Activated T-helper 2 cell treated with anti-CD3 and anti-CD28 coated beads, Interferon-gamma antibody, Interleukin-2, Interleukin-4, amounts not matched to agents 10 μg/mL and 5 μg/mL and 100 μg/mL, durations not matched to agents 14 hours and 24 hours and 36 hours (primary cell): ENCODE data around the gene ADRA2B. TPM values are rescaled to one million over a fixed set of nuclear protein-coding genes. Genes with fewer than 3 reads are reported as not detected.

Experiments used
- DNase-seq: peaks from one replicate; pipeline ENCODE4 v3.0.0; 2021; ENCODE audit warnings: low spot score
- H3K27ac Mint-ChIP-seq: one replicate; pipeline ENCODE4 v1.8.0; 2021; ENCODE audit warnings: mixed read lengths
- H3K27me3 Mint-ChIP-seq: one replicate; pipeline ENCODE4 v1.8.0; 2021; ENCODE audit warnings: low read depth, mixed read lengths
- H3K36me3 Mint-ChIP-seq: one replicate; pipeline ENCODE4 v1.8.0; 2021; ENCODE audit warnings: low read depth, mixed read lengths
- H3K4me1 Mint-ChIP-seq: one replicate; pipeline ENCODE4 v1.8.0; 2021; ENCODE audit warnings: low read depth, mixed read lengths
- H3K4me3 Mint-ChIP-seq: one replicate; pipeline ENCODE4 v1.8.0; 2021; ENCODE audit warnings: low read depth, mild to moderate bottlenecking, moderate library complexity, mixed read lengths
- H3K9me3 Mint-ChIP-seq: one replicate; pipeline ENCODE4 v1.8.0; 2021; ENCODE audit warnings: mixed read lengths
- intact Hi-C: fragments of 100-400 bp; cut with micrococcal nuclease; formaldehyde crosslinking; loops from one replicate; pipeline ENCODE4 v1.15.1; 2023
- total RNA-seq: library from RNA; stranded (reverse); gene quantifications from 2 replicates; pipeline ENCODE4 v1.2.3, GENCODE V29; 2022

ADRA2B gene
- total RNA-seq, 1 donor from 2014 or later, result 0.21 TPM

- Mint-ChIP-seq H3K4me1 (peaks cover 13% of the 10 kb centered on the region), H3K27me3 (no peaks in the 10 kb centered on the region), H3K9me3 (no peaks in the 10 kb centered on the region), H3K4me3 (no peak within 1 kb of the TSS), H3K27ac (no peak within 1 kb of the TSS), H3K36me3 (peaks cover 23% of the 10 kb centered on the region)
- intact Hi-C loops, result loop anchor here (1.0 kb wide), 1 partner anchor 37 kb away; no protein-coding TSS in a partner anchor
- DNase-seq, result peak; percentile 51
Observed at GRCh38 chr2:96138179-96139145, 22.1 kb upstream of the ADRA2B start, which contains the start of gene ASTL. Gene ASTL, minus strand, starts transcription at chr2:96138502. Its CDS starts 66 bp downstream, at chr2:96138436.

DNA sequence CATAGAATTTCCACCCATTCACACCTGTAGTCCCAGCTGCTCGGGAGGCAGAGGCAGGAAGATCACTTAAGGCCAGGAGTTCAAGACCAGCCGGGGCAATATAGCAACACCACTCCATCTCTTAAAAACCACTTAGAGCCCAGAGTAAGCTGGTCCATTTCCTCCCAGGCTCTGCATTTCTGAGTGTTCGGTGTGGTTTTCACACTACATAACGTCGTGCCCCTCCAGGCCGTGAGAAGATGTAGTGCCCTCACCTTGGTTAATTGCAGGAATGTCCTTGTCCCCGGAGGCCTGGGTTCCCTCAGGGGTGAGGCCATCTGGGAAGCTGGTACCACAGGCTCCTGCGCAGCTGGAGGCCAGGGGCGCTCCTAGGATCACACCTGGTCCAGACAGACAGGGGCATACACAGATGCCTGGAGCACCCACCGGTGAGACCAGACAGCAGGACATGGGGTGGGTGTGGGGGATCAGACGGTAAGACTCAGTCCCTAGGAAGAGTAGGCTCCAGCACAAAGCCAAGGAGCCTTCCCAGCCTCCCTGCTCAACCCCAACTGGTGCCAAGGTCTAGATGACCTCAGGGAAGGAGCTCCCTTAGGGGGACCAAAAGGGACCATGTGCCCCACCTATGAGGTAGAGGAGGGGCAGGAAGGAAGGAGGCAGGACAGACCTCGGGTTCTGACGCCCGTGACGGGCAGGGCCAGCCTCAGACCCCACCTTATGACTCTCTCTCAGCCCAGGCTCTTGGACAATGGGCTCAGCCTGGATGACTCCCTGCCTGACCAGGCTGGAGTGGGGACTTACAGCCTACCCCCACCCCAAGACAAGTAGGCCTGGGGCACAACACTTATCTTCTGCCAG, 21.2 kb upstream of the ADRA2B start:
- Mint-ChIP-seq H3K4me3 (no peak overlapping the region), H3K36me3 (peaks cover 14% of the 10 kb centered on the region), H3K27ac (no peak overlapping the region), H3K9me3 (no peaks in the 10 kb centered on the region), H3K4me1 (peaks cover 11% of the 10 kb centered on the region), H3K27me3 (no peaks in the 10 kb centered on the region)
- intact Hi-C loops, result loop anchor here (1.0 kb wide), 1 partner anchor 38 kb away; no protein-coding TSS in a partner anchor
- no peak for DNase-seq

- no peak for DNase-seq
- intact Hi-C loops, result no loop called here
- Mint-ChIP-seq H3K4me3 (no peak overlapping the region), H3K9me3 (no peaks in the 10 kb centered on the region), H3K4me1 (peaks cover 12% of the 10 kb centered on the region), H3K27ac (no peak overlapping the region), H3K27me3 (no peaks in the 10 kb centered on the region), H3K36me3 (peaks cover under 1% of the 10 kb centered on the region)
Observed at GRCh38 chr2:96136129-96136720, 19.9 kb upstream of the ADRA2B start.

- Mint-ChIP-seq H3K4me3 (no peak overlapping the region), H3K27me3 (no peaks in the 10 kb centered on the region), H3K4me1 (peaks cover 16% of the 10 kb centered on the region), H3K27ac (no peak overlapping the region), H3K36me3 (peaks cover 3% of the 10 kb centered on the region), H3K9me3 (no peaks in the 10 kb centered on the region)
- DNase-seq, result no peak
- intact Hi-C loops, result no loop called here
Observed at GRCh38 chr2:96135621-96136020, 19.2 kb upstream of the ADRA2B start.

DNA sequence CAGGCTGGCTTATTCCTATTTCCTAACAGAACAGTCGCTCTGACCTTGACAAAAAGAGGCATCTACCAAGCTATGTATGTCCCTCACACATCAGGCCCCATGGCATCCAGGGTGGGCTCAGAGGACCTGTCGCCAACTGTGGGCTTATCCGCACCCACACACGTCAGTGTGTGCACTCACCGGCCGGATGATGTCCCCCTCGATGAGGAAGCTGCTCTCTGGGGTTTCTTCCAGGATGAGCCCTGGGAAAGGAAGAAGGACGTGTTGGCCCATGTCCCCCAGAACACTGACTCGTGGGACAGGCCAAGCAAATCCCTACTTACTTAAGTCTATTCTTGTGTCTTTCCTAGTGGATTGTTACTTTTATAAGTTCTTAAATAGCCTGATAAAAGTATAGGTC, 18.8 kb upstream of the ADRA2B start:
- no peak overlapping the region for H3K4me3 Mint-ChIP-seq
- H3K27me3 Mint-ChIP-seq, result no peaks in the 10 kb centered on the region
- H3K27ac Mint-ChIP-seq, result no peak overlapping the region
- intact Hi-C loops, result no loop called here
- H3K4me1 Mint-ChIP-seq, result peaks cover 21% of the 10 kb centered on the region
- H3K36me3 Mint-ChIP-seq, result peaks cover 6% of the 10 kb centered on the region
- no peaks in the 10 kb centered on the region for H3K9me3 Mint-ChIP-seq
- DNase-seq, result no peak

GRCh38 chr2:96134421-96134820, 18.1 kb upstream of the ADRA2B start:
- intact Hi-C loops, result no loop called here
- Mint-ChIP-seq H3K27ac (no peak overlapping the region), H3K4me1 (peaks cover 21% of the 10 kb centered on the region), H3K4me3 (no peak overlapping the region), H3K36me3 (peaks cover 12% of the 10 kb centered on the region), H3K9me3 (no peaks in the 10 kb centered on the region), H3K27me3 (no peaks in the 10 kb centered on the region)
- DNase-seq, result no peak

DNA sequence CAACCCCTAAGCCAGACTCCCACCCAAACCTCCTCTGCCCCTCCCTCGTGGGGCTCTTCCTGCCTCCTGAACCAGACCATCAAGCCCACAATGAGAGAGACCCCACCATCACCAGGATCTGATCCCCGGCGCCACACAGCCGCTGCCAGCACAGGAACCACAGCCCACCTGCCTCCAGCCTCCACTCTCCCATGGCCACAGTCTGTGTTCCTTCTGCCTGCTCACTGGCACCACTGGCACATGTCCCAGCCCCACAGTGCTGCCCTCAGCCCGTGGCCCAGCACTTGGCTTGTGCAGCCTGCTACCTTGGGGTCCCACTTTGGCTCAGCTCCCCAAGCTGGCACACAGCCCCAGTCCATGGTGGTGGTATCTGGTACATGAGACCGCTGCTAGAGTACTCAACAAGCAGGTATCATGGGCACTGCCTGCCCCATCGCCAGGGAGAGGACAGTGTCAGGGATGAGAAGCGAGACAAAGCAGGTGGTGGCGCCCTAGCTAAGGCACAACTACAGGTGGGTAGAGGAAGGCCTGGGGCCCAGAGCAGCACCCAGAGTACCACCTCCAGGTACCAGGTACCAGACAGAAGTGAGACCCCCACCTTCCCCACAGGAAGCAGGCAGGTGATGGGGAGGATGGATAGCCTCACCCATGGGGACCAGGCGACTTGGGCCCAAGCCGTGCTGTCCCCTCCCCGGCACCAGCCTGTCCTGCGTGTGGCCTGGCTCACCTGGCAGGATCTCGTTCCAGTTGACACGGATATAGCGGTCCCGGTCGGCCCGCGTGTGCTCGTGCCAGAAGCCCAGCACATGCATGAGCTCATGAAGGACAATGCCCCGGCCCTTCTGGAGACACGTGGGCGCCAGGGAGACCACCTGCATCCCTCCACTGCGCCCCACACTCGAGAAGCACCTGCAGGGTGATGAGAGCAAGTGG, 15.7 kb upstream of the ADRA2B start:
- Mint-ChIP-seq H3K9me3 (no peaks in the 10 kb centered on the region), H3K27ac (peak overlapping the region; percentile 62), H3K4me1 (peaks cover 17% of the 10 kb centered on the region), H3K27me3 (no peaks in the 10 kb centered on the region), H3K36me3 (peaks cover 19% of the 10 kb centered on the region), H3K4me3 (no peak overlapping the region)
- no peak for DNase-seq
- intact Hi-C loops, result no loop called here

GRCh38 chr2:96131152-96131812, 14.9 kb upstream of the ADRA2B start:
- no peaks in the 10 kb centered on the region for H3K9me3 Mint-ChIP-seq
- no peaks in the 10 kb centered on the region for H3K27me3 Mint-ChIP-seq
- no peak for DNase-seq
- intact Hi-C loops, result no loop called here
- peaks cover 17% of the 10 kb centered on the region for H3K4me1 Mint-ChIP-seq
- peak overlapping the region; percentile 69 for H3K27ac Mint-ChIP-seq
- peaks cover 22% of the 10 kb centered on the region for H3K36me3 Mint-ChIP-seq
- no peak overlapping the region for H3K4me3 Mint-ChIP-seq

GRCh38 chr2:96130483-96130882, 14.1 kb upstream of the ADRA2B start:
- Mint-ChIP-seq H3K36me3 (peaks cover 28% of the 10 kb centered on the region), H3K27me3 (no peaks in the 10 kb centered on the region), H3K27ac (no peak overlapping the region), H3K9me3 (no peaks in the 10 kb centered on the region), H3K4me1 (peaks cover 17% of the 10 kb centered on the region), H3K4me3 (no peak overlapping the region)
- intact Hi-C loops, result no loop called here
- no peak for DNase-seq

DNA sequence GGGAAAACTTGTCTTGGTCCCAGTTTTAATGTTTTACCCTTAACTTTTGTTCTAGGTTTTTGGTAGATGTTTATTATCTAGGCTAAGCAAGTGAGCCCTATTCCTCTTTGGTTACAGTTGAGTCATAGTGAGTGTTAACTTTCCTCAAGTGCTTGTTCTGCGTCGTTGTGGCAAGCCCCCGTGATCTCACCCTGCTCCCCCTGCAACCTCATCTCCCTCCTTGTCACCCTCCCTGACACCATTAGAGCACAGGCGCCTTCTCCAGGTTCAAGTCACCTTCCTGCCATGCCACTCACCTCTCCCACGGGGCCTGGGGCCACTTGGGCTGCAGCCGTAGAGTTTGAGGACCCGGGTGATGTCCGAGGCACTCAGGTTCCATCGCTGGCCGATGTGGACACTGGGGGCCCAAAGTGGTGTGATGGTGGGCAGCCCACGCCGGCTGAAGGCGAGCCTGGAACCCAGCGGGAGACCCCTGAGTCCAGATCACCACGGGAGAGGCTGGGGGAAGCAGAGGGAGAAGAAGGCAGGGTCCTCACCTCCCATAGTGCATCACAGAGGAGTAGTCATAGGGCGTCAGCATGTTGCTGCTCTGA, 13.3 kb upstream of the ADRA2B start:
- Mint-ChIP-seq H3K4me3 (no peak overlapping the region), H3K4me1 (peaks cover 17% of the 10 kb centered on the region), H3K36me3 (peaks cover 28% of the 10 kb centered on the region), H3K9me3 (no peaks in the 10 kb centered on the region), H3K27me3 (no peaks in the 10 kb centered on the region), H3K27ac (no peak overlapping the region)
- no peak for DNase-seq
- intact Hi-C loops, result no loop called here

DNA sequence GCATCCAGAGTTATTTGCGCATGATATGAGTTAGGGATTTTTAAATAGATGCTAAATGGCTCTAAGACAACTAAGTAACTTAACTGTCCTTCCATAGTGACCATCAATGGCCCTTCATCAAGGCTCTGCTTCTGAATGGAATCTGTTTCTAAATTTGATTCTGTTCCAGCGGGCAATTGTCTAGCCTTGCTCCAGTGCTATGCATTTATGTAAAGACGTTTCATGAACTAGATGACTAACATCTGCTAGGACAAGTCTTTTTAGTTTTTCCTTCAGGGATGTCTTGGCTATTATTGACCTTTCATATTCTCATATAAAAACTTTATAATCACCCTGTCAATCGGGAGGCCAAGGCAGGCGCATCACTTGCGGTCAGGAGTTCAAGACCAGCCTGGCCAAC, 12.1 kb upstream of the ADRA2B start:
- H3K27ac Mint-ChIP-seq, result no peak overlapping the region
- no peaks in the 10 kb centered on the region for H3K27me3 Mint-ChIP-seq

More for the DNA sequence above, 12.1 kb upstream of the ADRA2B start:
- H3K9me3 Mint-ChIP-seq, result no peaks in the 10 kb centered on the region
- H3K36me3 Mint-ChIP-seq, result peaks cover 28% of the 10 kb centered on the region
- intact Hi-C loops, result no loop called here
- H3K4me3 Mint-ChIP-seq, result no peak overlapping the region
- no peak for DNase-seq
- peaks cover 17% of the 10 kb centered on the region for H3K4me1 Mint-ChIP-seq
